Activated CD8-positive, alpha-beta memory T cell treated with anti-CD3 and anti-CD28 coated beads for 24 hours (primary cell): Measurements from ENCODE around the gene SPNS3.

Experiments used
- DNase-seq: peaks from one replicate; pipeline ENCODE4 v3.0.0-alpha.2; 2020

SPNS3 gene

DNA sequence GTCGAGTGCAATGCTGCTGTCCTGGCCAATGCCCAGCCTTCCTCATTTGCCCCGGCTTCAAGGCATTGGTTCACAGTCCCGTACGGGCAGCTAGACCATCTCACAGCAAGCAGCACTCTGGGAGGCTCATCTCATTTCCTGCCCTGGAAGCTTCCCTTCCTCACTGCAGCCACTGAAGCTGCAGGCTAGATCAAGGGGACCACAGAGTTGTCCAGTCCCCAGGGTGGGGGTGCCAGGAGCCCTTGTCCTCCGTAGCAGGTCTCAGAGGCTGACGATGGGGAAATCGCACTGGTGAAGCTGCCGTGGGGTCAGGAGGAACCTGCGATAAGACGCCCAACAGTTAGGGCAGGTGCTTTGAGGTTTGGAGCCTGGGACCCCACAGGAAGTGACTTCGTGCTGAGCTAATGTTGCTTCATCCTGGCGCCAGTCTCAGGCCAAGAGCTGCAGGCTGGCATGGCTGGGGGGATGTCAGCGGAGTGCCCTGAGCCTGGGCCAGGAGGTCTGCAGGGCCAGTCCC lies at the start of gene SPNS3:
TSS of gene SPNS3 (plus strand) at position 426 of the 517 bp plus-strand sequence. CDS start at position 454, 28 bp downstream.
- DNase-seq: peak; percentile 84

DNA sequence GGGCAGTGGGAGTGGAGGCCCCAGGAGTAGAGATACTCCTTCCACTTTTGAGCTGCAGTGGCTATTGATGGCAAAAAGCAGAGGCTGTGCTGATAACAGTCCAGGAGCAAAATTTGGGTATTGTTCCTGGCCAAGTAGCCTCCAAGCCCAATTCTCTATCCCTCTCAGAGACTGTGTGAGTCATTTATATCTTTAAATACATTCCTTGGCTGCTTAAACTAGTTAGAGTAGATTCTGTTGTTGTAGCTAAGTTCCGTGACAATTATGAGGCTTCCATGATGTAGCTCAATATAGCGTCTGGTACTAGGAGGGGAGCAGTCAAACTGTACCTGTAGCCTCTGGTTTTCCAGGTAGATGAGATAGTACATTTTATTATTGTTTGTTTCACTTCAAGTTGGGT lies 47.3 kb upstream of the SPNS3 start:
- no peak for DNase-seq

- DNase-seq: no peak
Measured at GRCh38 chr17:4387137-4387536, 46.6 kb upstream of the SPNS3 start.

- DNase-seq: no peak
Measured at GRCh38 chr17:4389079-4389478, 44.7 kb upstream of the SPNS3 start.

GRCh38 chr17:4393806-4394205 lies 39.9 kb upstream of the SPNS3 start:
- DNase-seq: no peak

DNA sequence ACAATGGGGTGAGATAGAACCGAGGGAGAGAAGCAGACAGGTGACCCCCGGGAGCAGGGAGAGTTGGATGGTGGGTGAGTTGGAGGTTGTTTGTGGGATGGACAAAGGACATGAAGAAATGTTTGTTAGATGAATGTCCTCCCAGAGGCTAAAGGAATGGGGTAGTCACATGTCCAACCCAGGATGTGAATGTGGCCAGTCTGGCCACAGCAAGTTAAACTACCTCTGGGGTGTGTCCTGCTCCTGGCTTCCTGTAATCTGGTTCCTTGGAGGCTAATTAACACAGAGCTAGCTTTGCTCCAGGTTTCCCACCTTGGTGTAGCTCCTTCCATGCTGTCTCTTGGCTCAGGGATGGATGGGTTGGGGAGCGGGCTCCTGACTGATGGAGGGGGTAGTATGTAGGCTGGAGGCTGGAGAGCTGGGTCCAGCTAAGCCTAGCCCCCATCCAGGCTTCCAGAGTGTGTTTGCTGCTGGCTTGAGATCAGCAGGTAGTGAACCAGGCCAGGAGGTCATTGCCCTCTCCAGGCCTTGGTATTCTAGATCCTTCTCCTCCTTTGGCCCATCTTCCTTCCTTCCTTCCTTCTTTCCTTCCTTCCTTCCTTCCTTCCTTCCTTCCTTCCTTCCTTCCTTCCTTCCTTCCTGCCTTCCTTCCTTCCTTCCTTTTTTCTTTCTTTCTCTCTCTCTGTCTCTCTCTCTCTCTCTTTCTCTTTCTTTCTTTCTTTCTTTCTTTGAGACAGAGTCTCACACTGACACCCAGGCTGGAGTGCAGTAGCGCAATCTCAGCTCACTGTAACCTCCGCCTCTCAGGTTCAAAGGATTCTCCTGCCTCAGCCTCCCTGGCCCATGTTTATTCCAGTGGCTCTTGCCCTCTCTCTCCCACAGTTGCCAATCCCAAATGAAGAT lies 39.3 kb upstream of the SPNS3 start:
- DNase-seq: no peak

DNA sequence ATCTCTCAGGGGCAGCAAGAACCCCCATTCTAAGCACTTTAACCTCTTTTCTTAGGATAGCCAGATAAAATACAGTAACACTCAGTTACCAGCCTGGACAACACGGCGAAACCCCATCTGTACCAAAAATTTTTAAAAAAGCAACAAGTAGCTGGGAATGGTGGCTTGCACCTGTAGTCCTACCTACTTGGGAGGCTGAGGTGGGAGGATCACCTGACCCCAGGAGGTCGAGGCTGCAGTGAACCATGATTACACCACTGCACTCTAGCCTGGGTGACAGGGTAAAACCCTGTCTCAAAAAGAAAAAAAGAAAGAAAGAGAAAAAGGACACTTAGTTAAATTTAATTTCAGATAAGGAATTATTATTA lies 38.6 kb upstream of the SPNS3 start:
- no peak for DNase-seq

- DNase-seq: no peak
Measured at GRCh38 chr17:4397840-4398239, 35.9 kb upstream of the SPNS3 start.

DNA sequence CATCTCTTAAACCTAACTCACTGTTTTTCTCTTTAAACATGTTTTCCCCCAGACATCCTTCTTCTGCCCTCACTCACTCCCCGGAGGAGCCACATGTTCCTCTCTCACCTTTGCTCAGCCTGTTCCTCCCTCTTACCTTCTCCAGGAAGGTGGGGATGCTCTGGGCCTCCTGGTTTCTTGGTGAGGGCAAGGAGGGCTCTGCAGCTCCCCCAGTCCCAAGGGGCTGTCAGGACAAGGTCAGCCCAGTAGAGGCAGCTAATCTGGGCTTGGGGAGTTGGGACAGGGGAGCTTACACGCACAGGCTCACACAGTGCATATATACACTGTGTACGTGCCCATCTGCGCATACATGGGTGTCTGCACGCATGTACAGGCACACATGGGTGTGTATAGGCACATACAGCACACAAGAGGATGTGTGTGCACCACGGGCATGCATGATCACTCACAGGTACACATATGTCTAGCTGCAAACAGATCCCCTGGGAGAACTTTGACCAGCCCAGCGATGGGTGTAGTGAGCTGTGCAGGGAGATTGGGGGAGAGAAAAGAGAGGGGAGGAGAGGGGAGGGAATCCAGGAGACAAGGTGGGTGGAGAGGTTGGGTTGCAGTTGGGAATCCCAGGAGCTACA lies 28.6 kb upstream of the SPNS3 start:
- DNase-seq: no peak

GRCh38 chr17:4405699-4406098 lies 28.0 kb upstream of the SPNS3 start:
- no peak for DNase-seq

GRCh38 chr17:4406386-4406785 lies 27.4 kb upstream of the SPNS3 start:
- no peak for DNase-seq

- DNase-seq: no peak
Measured at GRCh38 chr17:4407216-4407615, 26.5 kb upstream of the SPNS3 start.

- DNase-seq: no peak
Measured at GRCh38 chr17:4407851-4408250, 25.9 kb upstream of the SPNS3 start.

DNA sequence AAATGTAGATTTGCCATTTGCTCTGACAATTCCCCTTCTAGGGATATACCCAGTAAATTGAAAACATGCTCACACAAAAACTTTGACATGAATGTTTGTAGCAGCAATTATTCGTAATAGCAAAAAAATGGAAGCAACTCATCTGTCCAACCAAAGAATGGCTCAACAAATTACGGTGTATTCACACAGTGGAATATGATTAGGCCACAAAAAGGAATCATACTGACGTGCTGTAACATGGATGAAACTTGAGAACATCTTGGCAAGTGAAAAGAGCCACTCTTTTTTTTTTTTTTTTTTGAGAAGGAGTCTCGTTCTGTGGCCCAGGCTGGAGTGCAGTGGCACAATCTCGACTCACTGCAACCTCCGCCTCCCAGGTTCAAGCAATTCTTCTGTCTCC lies 24.1 kb upstream of the SPNS3 start:
- no peak for DNase-seq

DNA sequence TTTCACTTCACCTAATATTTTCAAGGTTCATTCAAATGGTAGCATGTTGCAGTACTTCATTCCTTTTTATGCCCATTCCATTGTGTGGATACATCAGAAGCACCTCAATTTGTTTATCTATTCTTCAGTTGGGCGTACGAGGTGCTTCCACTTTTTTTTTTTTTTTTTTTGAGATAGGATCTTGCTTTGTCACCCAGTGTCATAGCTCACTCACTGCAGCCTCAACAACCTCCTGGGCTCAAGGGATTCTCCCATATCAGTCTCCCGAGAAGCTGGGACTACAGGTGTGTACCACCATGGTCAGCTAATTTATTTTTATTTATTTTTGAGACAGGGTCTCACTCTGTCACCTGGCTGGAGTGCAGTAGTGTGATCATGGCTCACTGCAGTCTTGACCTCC lies 22.5 kb upstream of the SPNS3 start:
- no peak for DNase-seq

- peak; percentile 98 for DNase-seq
Measured at GRCh38 chr17:4412933-4413831, 20.6 kb upstream of the SPNS3 start.

DNA sequence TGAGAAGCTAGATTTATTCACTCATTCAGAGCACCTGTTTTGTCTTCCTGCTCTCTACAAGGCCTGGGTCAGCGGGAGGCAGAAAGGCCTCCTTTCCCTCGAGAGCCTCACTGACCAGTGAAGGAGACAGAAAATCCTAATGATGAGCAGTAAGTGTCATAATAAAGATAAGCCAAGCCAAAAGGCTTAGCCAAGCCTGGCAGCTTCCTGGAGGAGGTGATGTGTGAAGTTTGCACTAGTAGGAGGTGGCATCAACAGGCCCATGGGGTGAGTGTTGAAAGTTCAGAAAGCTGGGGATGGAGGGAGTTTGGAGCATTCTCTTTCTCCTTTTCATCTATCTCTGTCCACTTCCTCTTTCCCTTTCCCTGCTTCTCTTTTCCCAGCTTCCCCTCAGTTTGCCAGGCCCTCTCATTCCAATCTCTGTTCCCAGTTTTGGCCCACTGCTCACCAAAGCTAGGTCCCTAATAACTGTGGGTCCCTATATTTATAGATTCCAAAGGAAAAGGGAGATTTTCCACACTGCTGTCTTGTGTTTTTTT lies 16.5 kb upstream of the SPNS3 start:
- DNase-seq: no peak

DNA sequence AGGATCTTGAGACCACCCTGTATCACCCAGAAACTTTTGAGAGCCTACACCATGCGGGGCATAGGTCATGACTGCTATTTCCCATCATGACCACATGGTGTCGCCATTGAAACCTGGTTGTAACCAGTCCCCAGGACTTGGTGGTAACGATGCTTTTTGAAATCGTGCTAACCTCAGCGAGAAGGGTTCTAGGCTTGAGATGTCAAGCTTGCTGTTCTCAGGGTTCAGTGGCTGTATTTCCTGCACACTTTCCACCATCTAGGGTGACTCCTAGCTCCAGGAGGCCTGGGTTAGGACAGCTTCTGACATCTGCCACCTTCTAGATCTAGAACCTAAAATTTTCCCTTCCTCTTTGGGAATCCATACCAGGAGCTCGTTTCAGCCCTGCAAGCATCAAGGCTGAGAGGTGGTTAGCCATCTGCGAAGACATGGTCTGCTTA lies 13.0 kb upstream of the SPNS3 start:
- DNase-seq: peak; percentile 74

- no peak for DNase-seq
Measured at GRCh38 chr17:4422864-4423263, 10.9 kb upstream of the SPNS3 start.

GRCh38 chr17:4425398-4425797 lies 8.3 kb upstream of the SPNS3 start:
- DNase-seq: no peak

DNA sequence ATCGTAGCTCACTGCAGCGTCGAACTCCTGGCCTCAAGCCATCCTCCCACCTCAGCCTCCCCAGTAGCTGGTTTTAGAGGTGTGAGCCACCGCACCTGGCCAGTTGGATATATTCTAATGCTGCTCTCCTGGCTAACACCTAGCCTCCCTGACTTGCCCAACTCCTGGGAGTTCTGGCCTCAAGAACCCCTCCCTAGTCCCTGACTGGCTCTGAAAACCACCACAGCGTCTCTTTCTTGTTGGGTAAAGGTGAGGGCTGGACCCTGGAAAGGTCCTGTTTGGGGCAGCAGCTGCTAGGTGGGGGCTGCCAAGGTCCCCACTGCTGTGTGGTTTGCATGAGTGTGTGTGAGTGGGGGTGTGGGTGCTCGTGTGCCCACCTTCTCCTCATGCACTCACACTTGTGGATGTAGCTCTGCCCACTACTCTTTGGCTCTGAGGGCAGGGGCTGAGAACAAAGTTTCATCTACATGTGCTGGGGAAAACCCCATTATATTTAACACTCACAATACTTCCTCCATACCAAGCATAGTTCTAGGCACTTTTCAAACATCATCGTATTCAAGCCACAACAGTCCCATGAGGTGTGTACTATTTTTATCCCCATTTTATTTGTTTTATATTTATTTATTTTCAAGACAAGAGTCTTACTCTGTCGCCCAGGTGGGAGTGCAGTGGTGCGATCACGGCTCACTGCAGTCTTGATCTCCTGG lies 7.1 kb upstream of the SPNS3 start:
- no peak for DNase-seq

DNA sequence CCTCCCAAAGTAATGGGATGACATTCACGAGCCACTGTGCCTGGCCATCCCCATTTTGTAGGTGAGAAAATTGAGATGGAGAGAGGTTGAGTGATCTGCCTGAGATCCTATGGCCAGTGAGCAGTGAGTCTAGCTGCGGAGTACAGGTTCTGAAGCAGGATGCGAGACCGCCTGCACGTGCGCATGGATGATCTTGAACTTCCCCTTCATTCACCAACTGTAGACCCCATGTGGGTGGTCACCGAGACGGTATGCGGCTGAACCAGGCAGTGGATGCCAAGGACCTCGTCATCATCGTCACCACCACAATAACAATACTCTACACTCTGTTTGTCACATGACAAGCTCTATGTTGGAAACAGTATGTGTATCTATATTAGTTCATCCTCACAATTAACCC lies 6.2 kb upstream of the SPNS3 start:
- DNase-seq: no peak
